OCI-LY3 (cell line): ENCODE data around the gene PRSS8.
"Not testable (repeated sequence)": the region's sequence is repeated elsewhere in the genome, so short reads cannot be mapped to it uniquely, and the experiment has no call there.

Experiments
- H2AFZ ChIP-seq: fragments of 200-600, 300-600 bp; shearing (Covaris generic); 2 replicates; pipeline ENCODE4 v1.6.0; 2014; ENCODE audit warnings: antibody characterized with exemption, low read depth, low read length
- H3K27ac ChIP-seq: fragments of 200-600, 300-600 bp; sonication (generic); 2 replicates; pipeline ENCODE4 v1.5.1; 2014; ENCODE audit warnings: mild to moderate bottlenecking, low read length, moderate library complexity, mixed read lengths
- H3K27me3 ChIP-seq: fragments of 200-600, 300-600 bp; sonication (generic); 2 replicates; pipeline ENCODE4 v1.6.1; 2014; ENCODE audit warnings: low read depth, low read length, mixed read lengths
- H3K36me3 ChIP-seq: fragments of 200-600, 300-600 bp; sonication (generic); replicated peaks from 2 replicates; pipeline ENCODE3; 2014; ENCODE audit warnings: low read depth, low read length, mixed read lengths
- H3K4me1 ChIP-seq: fragments of 300-600, 200-600 bp; sonication (generic); 2 replicates; pipeline ENCODE4 v1.6.1; 2014; ENCODE audit warnings: low read length, mixed read lengths
- H3K4me2 ChIP-seq: fragments of 200-600, 300-600 bp; sonication (generic); 2 replicates; pipeline ENCODE4 v1.6.1; 2014; ENCODE audit warnings: low read length, mixed read lengths
- H3K4me3 ChIP-seq: fragments of 300-600, 200-600 bp; sonication (generic); 2 replicates; pipeline ENCODE4 v1.5.1; 2014; ENCODE audit warnings: antibody characterized with exemption, mild to moderate bottlenecking, low read length, moderate library complexity
- H3K79me2 ChIP-seq: fragments of 300-600, 200-600 bp; shearing (Covaris generic); 2 replicates; pipeline ENCODE4 v1.6.1; 2014; ENCODE audit warnings: mild to moderate bottlenecking, low read length, mixed read lengths
- H3K9ac ChIP-seq: fragments of 300-600, 200-600 bp; shearing (Covaris generic); 2 replicates; pipeline ENCODE4 v1.6.0; 2014; ENCODE audit warnings: mild to moderate bottlenecking, low read length, moderate library complexity
- H3K9me3 ChIP-seq: fragments of 200-600, 300-600 bp; shearing (Covaris generic); 2 replicates; pipeline ENCODE4 v1.6.1; 2014; ENCODE audit warnings: low read length, mixed read lengths; ENCODE audit not compliant: insufficient read depth
- H4K20me1 ChIP-seq: fragments of 200-600, 300-600 bp; sonication (generic); 2 replicates; pipeline ENCODE4 v1.6.1; 2016; ENCODE audit warnings: low read length, mixed read lengths; ENCODE audit not compliant: insufficient read depth
- EZH2phosphoT487 ChIP-seq: fragments of 200-600 bp; shearing (Covaris generic); IDR thresholded peaks from 2 replicates; pipeline ENCODE4 v1.6.1; 2018; ENCODE audit warnings: antibody characterized with exemption, mixed run types, low read depth
- TF ChIP-seq, protein P1 (sequence below): fragments of 200-600, 300-600 bp; sonication (generic); IDR thresholded peaks from 2 replicates; pipeline ENCODE4 v1.5.1; 2014; ENCODE audit warnings: antibody characterized with exemption, low read length, low read depth

The PRSS8 gene

DNA sequence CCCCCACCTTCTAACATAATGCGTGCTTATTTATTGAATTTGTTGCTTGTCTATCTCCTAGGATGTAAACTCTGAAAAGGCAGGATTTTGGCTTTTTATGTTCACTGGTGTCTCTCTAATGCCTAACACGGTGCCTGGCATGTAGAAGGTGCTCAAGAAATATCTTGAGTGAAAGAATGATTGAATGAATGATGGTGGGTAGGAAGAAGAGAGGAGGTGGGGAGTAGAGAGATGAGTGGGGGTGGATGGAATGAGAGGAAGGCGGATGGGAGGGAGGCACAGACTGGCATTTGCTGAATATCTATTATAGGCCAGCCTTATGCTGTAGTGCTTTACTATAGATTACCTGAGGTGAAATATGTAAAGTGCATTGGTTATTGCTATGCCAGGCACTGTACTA is 12.0 kb upstream of the PRSS8 start:
- TF ChIP-seq, protein P1, sequence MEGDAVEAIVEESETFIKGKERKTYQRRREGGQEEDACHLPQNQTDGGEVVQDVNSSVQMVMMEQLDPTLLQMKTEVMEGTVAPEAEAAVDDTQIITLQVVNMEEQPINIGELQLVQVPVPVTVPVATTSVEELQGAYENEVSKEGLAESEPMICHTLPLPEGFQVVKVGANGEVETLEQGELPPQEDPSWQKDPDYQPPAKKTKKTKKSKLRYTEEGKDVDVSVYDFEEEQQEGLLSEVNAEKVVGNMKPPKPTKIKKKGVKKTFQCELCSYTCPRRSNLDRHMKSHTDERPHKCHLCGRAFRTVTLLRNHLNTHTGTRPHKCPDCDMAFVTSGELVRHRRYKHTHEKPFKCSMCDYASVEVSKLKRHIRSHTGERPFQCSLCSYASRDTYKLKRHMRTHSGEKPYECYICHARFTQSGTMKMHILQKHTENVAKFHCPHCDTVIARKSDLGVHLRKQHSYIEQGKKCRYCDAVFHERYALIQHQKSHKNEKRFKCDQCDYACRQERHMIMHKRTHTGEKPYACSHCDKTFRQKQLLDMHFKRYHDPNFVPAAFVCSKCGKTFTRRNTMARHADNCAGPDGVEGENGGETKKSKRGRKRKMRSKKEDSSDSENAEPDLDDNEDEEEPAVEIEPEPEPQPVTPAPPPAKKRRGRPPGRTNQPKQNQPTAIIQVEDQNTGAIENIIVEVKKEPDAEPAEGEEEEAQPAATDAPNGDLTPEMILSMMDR, result no peak
- TF ChIP-seq EZH2phosphoT487, result no peak
- H3K4me1 ChIP-seq, result peaks cover 5% of the 10 kb centered on the region; the same call in 1 of the 2 replicates
- H2AFZ ChIP-seq, result no peak overlapping the region
- no peaks in the 10 kb centered on the region for H3K79me2 ChIP-seq
- no peaks in the 10 kb centered on the region for H4K20me1 ChIP-seq
- no peak overlapping the region for H3K27ac ChIP-seq
- no peak overlapping the region for H3K4me2 ChIP-seq
- no peak overlapping the region for H3K9ac ChIP-seq
- H3K36me3 ChIP-seq, result no peaks in the 10 kb centered on the region
- H3K27me3 ChIP-seq, result peaks cover 7% of the 10 kb centered on the region
- no peaks in the 10 kb centered on the region for H3K9me3 ChIP-seq
- H3K4me3 ChIP-seq, result no peak overlapping the region

GRCh38 chr16:31145398-31145990 is 10.0 kb upstream of the PRSS8 start:
- no peak overlapping the region for H3K4me2 ChIP-seq
- H3K4me1 ChIP-seq, result peaks cover 12% of the 10 kb centered on the region
- no peak overlapping the region for H3K27ac ChIP-seq
- H3K4me3 ChIP-seq, result no peak overlapping the region
- no peaks in the 10 kb centered on the region for H3K36me3 ChIP-seq
- TF ChIP-seq EZH2phosphoT487, result no peak
- TF ChIP-seq, protein P1, result no peak
- no peaks in the 10 kb centered on the region for H3K9me3 ChIP-seq
- H4K20me1 ChIP-seq, result no peaks in the 10 kb centered on the region
- no peak overlapping the region for H3K9ac ChIP-seq
- no peaks in the 10 kb centered on the region for H3K79me2 ChIP-seq
- H2AFZ ChIP-seq, result no peak overlapping the region
- peaks cover 7% of the 10 kb centered on the region for H3K27me3 ChIP-seq

- not testable (repeated sequence) for H3K36me3 ChIP-seq, H3K9me3 ChIP-seq, H3K79me2 ChIP-seq, H3K27ac ChIP-seq, H4K20me1 ChIP-seq, H3K4me3 ChIP-seq, H3K4me2 ChIP-seq, H3K27me3 ChIP-seq, H2AFZ ChIP-seq, H3K9ac ChIP-seq
- peaks cover 12% of the 10 kb centered on the region for H3K4me1 ChIP-seq
Observed at GRCh38 chr16:31144418-31144817, 8.9 kb upstream of the PRSS8 start.

DNA sequence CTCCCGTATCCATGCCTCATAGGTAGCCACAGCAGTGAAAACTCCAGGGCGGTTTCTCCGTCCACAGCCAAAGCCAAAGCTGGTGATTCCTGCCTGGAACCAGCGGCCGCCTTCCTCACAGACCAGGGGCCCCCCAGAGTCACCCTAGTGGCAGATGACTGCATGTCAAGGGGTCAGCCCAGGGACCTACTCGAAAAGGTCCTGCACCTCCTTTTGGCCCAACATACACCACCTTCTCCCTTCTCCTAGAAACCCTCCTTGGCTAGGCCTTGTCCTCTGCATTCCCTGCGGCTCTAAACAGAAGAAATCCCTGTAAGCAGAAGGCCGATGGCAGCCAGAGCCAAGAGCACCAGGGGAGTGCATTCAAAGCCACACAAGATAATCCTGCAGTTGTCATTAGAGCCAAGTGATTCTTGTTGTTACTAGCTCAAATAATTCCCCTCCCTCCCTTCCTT is 8.2 kb upstream of the PRSS8 start:
- Histone ChIP-seq H3K9me3 (no peaks in the 10 kb centered on the region), H3K27me3 (peaks cover 7% of the 10 kb centered on the region), H3K9ac (no peak overlapping the region), H4K20me1 (no peaks in the 10 kb centered on the region), H3K4me3 (no peak overlapping the region), H3K4me1 (peaks cover 12% of the 10 kb centered on the region), H3K36me3 (no peaks in the 10 kb centered on the region), H2AFZ (no peak overlapping the region), H3K4me2 (no peak overlapping the region), H3K27ac (no peak overlapping the region), H3K79me2 (no peaks in the 10 kb centered on the region)
- TF ChIP-seq, protein P1, result no peak
- no peak for TF ChIP-seq EZH2phosphoT487
